HPDE6-E6E7 (cell line): ENCODE data around the gene MAP1LC3A.

Source experiments
- DNase-seq: peaks from one replicate; pipeline ENCODE4 v3.0.0; 2011; ENCODE audit warnings: missing footprints; ENCODE audit errors: extremely low spot score

MAP1LC3A gene

GRCh38 chr20:34529742-34530141 is 28.8 kb upstream of the MAP1LC3A start:
- no peak for DNase-seq

- DNase-seq = no peak
Measured at GRCh38 chr20:34530342-34530741, 28.2 kb upstream of the MAP1LC3A start.

- DNase-seq = no peak
Measured at GRCh38 chr20:34531608-34532265, 26.8 kb upstream of the MAP1LC3A start.

- DNase-seq = no peak
Measured at GRCh38 chr20:34532320-34532719, 26.2 kb upstream of the MAP1LC3A start.

- DNase-seq = no peak
Measured at GRCh38 chr20:34532756-34533155, 25.8 kb upstream of the MAP1LC3A start.

- DNase-seq = no peak
Measured at GRCh38 chr20:34534391-34535165, 23.9 kb upstream of the MAP1LC3A start.

GRCh38 chr20:34535301-34535840 is 23.1 kb upstream of the MAP1LC3A start:
- DNase-seq = no peak

- DNase-seq = no peak
Measured at GRCh38 chr20:34535857-34536256, 22.7 kb upstream of the MAP1LC3A start.

- no peak for DNase-seq
Measured at GRCh38 chr20:34536798-34537394, 21.6 kb upstream of the MAP1LC3A start.

GRCh38 chr20:34537651-34538050 is 20.9 kb upstream of the MAP1LC3A start:
- DNase-seq = no peak

- no peak for DNase-seq
Measured at GRCh38 chr20:34538671-34539123, 19.8 kb upstream of the MAP1LC3A start.

- DNase-seq = no peak
Measured at GRCh38 chr20:34539756-34540155, 18.8 kb upstream of the MAP1LC3A start.

- no peak for DNase-seq
Measured at GRCh38 chr20:34540596-34541263, 17.8 kb upstream of the MAP1LC3A start.

- no peak for DNase-seq
Measured at GRCh38 chr20:34541264-34541901, 17.1 kb upstream of the MAP1LC3A start.

GRCh38 chr20:34541917-34542316 is 16.6 kb upstream of the MAP1LC3A start:
- no peak for DNase-seq

GRCh38 chr20:34542439-34542838 is 16.1 kb upstream of the MAP1LC3A start:
- no peak for DNase-seq

GRCh38 chr20:34543463-34544056 is 15.0 kb upstream of the MAP1LC3A start:
- DNase-seq = no peak

- DNase-seq = no peak
Measured at GRCh38 chr20:34544109-34544796, 14.3 kb upstream of the MAP1LC3A start.

- no peak for DNase-seq
Measured at GRCh38 chr20:34546751-34547181, 11.8 kb upstream of the MAP1LC3A start.

GRCh38 chr20:34547844-34548613 is 10.5 kb upstream of the MAP1LC3A start:
- DNase-seq = no peak
